HG02884 (cell line): Measurements from ENCODE around the gene SLC22A14.
"Not testable (repeated sequence)": the region's sequence is repeated elsewhere in the genome, so short reads cannot be mapped to it uniquely, and the experiment has no call there.

ENCODE experiments used
- ATAC-seq: cut with Tn5 transposase; IDR thresholded peaks from one replicate; pipeline ENCODE4 v1.9.1; 2021; ENCODE audit warnings: mild to moderate bottlenecking, moderate library complexity; ENCODE audit not compliant: unreplicated experiment

SLC22A14 gene

GRCh38 chr3:38270606-38271005 is 11.5 kb upstream of the SLC22A14 start:
- ATAC-seq: no peak

- ATAC-seq: no peak
Measured at GRCh38 chr3:38271553-38271952, 10.5 kb upstream of the SLC22A14 start.

- ATAC-seq: no peak
Measured at GRCh38 chr3:38274864-38275649, 7.0 kb upstream of the SLC22A14 start.

GRCh38 chr3:38275658-38276057 is 6.4 kb upstream of the SLC22A14 start:
- ATAC-seq: no peak

GRCh38 chr3:38276081-38276916 is 5.8 kb upstream of the SLC22A14 start:
- ATAC-seq: no peak

GRCh38 chr3:38276917-38277630 is 5.0 kb upstream of the SLC22A14 start:
- no peak for ATAC-seq

GRCh38 chr3:38278841-38279240 is 3.3 kb upstream of the SLC22A14 start:
- ATAC-seq: no peak

GRCh38 chr3:38283810-38284755 is 2.0 kb downstream of the SLC22A14 start:
- no peak for ATAC-seq

- ATAC-seq: no peak
Measured at GRCh38 chr3:38284756-38285150, 2.7 kb downstream of the SLC22A14 start.

- ATAC-seq: not testable (repeated sequence)
Measured at GRCh38 chr3:38289286-38290217, 7.5 kb downstream of the SLC22A14 start.

GRCh38 chr3:38297053-38297452 is 15.0 kb downstream of the SLC22A14 start:
- ATAC-seq: not testable (repeated sequence)

GRCh38 chr3:38297537-38297936 is 15.4 kb downstream of the SLC22A14 start:
- ATAC-seq: no peak

- ATAC-seq: no peak
Measured at GRCh38 chr3:38297947-38298711, 16.0 kb downstream of the SLC22A14 start.

- no peak for ATAC-seq
Measured at GRCh38 chr3:38306941-38307340, 24.8 kb downstream of the SLC22A14 start.

- ATAC-seq: no peak
Measured at GRCh38 chr3:38307599-38307998, 25.5 kb downstream of the SLC22A14 start.

GRCh38 chr3:38308456-38308855 is 26.4 kb downstream of the SLC22A14 start:
- ATAC-seq: no peak

- ATAC-seq: no peak
Measured at GRCh38 chr3:38311476-38311875, 29.4 kb downstream of the SLC22A14 start.

- ATAC-seq: no peak
Measured at GRCh38 chr3:38311941-38312340, 29.8 kb downstream of the SLC22A14 start.
